ENCODE data around the gene KCNS1.

The KCNS1 gene

DNA sequence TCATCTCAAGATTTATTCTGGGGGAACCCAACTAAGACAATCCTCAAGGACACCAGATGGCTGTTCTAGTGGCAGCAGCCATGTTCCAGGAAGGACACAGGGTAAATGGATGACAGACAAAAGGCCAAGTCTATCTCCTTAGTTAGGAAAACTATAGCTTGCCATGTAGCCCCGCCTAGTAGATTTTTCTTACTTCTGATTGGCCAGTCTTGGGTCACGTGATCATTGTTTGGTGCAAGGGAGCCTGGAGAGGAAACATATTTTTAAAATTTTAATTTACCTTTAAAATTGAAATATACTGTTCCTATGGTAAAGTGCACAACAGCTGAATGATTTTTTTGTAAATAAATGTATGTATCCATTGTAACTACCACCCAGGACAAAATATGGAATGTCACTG is 4.4 kb upstream of the KCNS1 start:
- DNase-seq, result no peak

- no peak for DNase-seq
These were observed 3.9 kb upstream of the KCNS1 start for GRCh38 chr20:45104786-45105185.

- DNase-seq, result no peak
These were observed 2.1 kb upstream of the KCNS1 start for GRCh38 chr20:45103072-45103471.

- no peak for DNase-seq
These were observed 465 bp upstream of the KCNS1 start for GRCh38 chr20:45101333-45101850.

- peak; percentile 11 for DNase-seq
These were observed 2.7 kb downstream of the KCNS1 start for GRCh38 chr20:45098103-45098773.

DNA sequence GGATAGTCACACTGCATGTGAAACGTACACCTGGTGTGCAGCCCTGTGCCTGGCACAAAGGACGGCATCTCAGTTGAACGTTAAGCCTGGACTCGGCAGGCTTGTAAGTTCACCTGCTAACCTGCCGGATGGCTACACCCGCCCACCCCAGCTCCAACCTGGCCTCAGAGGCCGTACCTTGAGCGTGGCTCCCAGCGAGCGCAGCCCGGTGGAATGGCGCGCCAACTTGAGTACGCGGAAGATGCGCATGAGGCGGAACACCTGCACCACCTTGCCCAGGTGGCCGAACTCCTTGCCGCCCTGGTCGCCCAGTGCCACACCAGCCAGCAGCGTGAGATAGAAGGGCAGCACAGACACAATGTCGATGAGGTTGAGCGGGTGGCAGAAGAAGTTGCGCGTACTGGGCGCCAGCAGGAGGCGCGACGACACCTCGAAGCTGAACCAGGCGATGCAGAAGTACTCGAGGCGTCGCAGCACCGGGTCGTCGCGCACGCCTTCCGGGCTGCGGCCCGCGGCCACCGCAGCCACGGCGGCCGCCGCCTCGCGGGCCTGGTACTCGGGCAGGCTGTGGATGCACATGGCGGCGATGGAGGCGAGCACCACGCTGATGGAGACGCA is 3.3 kb downstream of the KCNS1 start:
- DNase-seq, result peak; percentile 34

DNA sequence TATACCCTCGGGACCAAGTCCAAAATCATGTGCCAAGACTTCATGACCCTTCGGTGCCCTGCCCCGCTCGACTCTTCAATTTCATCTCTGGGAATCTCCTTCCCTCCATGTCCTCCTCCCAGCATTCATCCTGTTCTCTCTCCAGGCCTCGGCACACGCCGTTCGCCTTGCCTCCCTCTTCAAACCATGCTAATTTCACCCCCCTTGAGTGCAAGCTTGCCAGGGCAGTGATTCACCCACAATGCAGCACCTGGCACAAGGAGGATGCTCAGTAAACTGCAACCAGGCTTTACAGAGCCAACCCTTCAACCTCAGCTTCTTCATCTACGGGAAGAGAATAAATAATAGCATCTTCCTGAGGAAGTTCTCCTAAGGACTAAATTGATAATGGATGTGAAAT is 4.1 kb downstream of the KCNS1 start:
- DNase-seq, result no peak

- peak; percentile 72 for DNase-seq
These were observed 5.1 kb downstream of the KCNS1 start for GRCh38 chr20:45095805-45096238.

- DNase-seq, result no peak
These were observed 5.9 kb downstream of the KCNS1 start for GRCh38 chr20:45094864-45095574.

DNA sequence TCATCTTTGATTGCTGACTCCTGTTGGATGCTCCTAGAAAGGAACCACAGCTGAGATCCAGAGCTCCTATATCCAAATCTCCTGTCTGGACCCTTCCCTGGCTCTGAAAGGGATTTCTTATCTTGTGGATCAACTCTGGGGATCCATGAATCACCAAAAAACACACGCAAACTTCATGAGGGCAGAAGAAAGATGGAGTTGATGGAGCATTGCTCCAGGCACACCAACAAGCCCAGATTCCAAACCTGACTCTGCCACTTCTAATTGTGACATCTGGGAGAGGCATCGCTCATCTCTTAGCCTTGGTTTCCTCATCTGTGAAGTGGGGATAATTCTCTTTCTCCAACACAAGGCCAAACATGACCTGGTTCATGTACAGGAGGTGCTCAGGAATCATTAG is 6.7 kb downstream of the KCNS1 start:
- DNase-seq, result no peak

GRCh38 chr20:45092898-45093297 is 8.0 kb downstream of the KCNS1 start:
- DNase-seq, result no peak

- no peak for DNase-seq
These were observed 9.6 kb downstream of the KCNS1 start for GRCh38 chr20:45091366-45091765.

DNA sequence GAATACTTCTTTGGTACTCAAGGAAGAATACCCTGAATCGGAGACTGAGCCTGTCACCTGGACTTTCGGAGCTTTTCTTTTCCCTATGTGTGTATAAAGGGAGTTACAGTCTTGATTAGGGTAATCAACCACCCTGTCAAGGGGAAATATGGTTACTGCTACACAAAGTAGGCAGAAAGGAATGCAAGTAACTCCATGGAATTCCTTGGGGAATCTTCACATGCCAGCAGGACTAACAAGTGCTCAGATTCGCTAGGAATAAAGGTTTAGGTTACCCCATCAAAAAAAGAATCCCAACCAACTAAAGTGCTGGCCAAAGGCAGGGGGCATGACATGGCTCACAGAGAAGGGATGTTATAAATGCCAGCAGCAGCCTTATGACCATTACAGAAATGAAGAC is 10.4 kb downstream of the KCNS1 start:
- no peak for DNase-seq

DNA sequence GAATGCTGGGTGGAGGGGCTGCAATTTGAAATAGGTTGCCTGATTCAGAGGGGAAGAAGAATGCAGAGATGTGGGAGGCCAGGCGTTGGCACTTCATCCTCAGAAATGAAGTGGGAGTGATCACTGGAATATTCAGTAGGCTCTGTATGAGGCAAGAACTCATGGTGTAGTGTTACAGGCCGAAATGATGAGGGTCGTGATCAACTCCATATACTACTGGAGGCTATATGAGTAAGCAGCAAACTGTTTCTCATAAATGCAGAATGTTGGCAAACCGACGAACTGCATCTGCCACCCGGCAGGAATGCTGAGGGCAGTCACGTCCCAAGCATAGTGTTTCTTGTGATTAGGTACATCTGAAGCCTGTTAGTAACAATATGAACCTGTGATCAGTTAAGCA is 12.7 kb downstream of the KCNS1 start:
- DNase-seq, result no peak

- no peak for DNase-seq
These were observed 13.1 kb downstream of the KCNS1 start for GRCh38 chr20:45087814-45088213.

DNA sequence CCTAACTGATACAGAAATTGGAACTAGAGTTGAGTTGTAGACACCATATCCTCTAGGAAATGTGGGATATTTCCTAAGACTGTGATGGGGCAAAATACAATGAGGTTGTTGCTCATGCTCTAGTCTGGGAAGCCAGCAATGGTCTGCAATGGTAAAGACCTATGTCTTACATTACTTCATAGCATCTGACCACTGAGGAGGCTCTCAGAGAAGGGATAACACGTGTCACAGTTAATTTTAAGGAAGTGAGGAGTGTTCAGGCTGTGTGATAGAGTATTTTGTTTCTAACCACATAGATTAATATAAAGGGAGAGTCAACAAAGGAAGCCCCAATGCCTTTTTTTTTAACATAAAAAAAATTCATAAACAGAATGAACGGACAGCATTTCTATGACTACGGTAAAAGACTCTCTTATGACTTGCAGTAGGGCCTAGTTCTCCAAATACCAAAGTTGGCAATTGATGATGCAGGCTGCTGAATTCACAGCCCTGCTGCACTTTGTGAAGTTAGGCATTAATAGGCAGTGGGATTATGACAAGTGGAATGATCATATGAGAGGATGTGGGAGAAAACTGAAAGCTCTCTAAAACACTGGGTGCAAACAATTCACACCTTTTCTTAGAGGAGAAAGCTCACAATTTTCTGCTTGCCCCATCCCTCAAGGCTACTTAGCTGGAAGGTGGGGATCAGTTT is 13.7 kb downstream of the KCNS1 start:
- DNase-seq, result no peak

- no peak for DNase-seq
These were observed 15.1 kb downstream of the KCNS1 start for GRCh38 chr20:45085867-45086266.

DNA sequence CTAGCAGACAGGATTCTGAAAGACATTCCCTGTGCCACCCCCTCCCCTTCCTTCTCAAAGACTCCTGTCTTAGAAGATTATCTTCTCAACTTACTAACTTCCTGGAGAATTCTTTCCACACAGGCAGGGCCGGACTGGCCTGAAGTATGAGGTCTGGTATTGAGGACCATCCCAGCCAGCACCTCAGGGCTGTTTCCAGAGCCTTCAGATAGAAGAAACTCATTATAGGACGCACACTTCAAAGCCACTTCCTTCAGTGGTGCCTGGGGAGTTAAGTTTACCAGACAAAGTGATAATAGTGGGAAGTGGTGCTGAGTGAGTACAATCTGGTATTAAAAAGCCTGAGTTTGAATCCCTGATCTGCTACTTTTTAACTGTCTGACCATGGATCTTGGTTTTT is 15.6 kb downstream of the KCNS1 start:
- no peak for DNase-seq

GRCh38 chr20:45083127-45083526 is 17.8 kb downstream of the KCNS1 start:
- DNase-seq, result no peak

DNA sequence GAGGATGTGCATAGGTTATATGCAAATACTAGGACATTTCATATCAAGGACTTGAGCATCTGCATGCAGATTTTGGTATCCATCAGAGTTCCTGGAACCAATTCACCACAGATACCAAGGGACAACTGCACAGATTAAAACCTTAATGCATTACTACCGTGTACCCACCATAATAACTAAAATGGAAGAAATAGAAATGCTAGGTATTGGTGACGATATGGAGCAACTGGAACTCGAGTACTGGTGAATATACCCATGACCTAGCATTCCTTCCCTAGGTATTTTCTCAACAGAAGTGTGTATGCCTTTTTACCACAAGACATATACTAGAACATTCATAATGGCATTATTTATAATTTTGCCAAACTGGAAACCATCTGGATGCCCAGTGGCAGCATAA is 18.5 kb downstream of the KCNS1 start:
- DNase-seq, result no peak

- peak; percentile 11 for DNase-seq
These were observed 19.9 kb downstream of the KCNS1 start for GRCh38 chr20:45080867-45081624.

DNA sequence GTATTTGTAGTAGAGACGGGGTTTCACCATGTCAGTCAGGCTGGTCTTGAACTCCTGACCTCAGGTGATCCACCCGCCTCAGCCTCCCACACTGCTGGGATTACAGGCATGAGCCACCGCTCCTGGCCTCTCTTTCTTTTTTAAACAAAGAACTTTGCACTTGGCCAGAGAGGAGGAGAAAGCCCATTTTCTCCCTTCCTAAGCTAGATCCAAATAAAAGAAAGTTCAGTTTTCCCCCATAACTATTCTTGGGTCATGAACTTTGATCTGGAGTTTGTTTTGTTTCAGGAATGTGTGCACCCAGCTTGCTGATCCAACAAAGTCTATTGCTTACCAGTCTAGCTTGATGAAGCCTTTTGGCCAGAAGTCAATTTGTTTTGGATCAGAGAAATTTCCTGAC is 23.4 kb downstream of the KCNS1 start:
- no peak for DNase-seq

- DNase-seq, result no peak
These were observed 27.7 kb downstream of the KCNS1 start for GRCh38 chr20:45073221-45073620.
